ENCODE data around the gene CYP19A1. TPM values are rescaled to one million over a fixed set of nuclear protein-coding genes. Genes with fewer than 3 reads are reported as not detected.

CYP19A1 gene
- total and polyA plus RNA-seq, 2 of the 8 experiments (the other 6 are each of a cell fraction or from before 2014, with no cell fraction given): not detected

- Histone ChIP-seq H2BK5ac (ENCODE audit: low read depth, low read length) (no peak overlapping the region), H3K23me2 (ENCODE audit: low read depth, low read length) (no peaks in the 10 kb centered on the region), H3K4ac (replicated peaks; ENCODE audit: insufficient read length, low read depth, low read length) (no peak overlapping the region), H2BK12ac (ENCODE audit: low read depth, low read length) (no peak overlapping the region), H4K91ac (replicated peaks; ENCODE audit: insufficient read length, low read length) (no peak overlapping the region), H2AK5ac (ENCODE audit: low read depth, low read length) (no peak overlapping the region), H2BK15ac (ENCODE audit: low read length) (no peak overlapping the region), H2BK120ac (replicated peaks; ENCODE audit: low read depth, low read length) (no peak overlapping the region), H3K79me1 (ENCODE audit: low read depth, low read length) (no peaks in the 10 kb centered on the region), H3K79me2 (ENCODE audit: control insufficient read depth in 1 of 2, insufficient read depth in 2 of 2, low read length in 2 of 2) (no peaks in the 10 kb centered on the region), H3K36me3 (ENCODE audit: control insufficient read depth in 2 of 4, insufficient read depth in 4 of 4, low read length in 3 of 4) (no peaks in the 10 kb centered on the region; a peak in 2 of 8 replicates), H2BK20ac (ENCODE audit: low read length) (no peak overlapping the region), H3K4me2 (ENCODE audit: insufficient read depth in 1 of 2, low read depth in 2 of 2, low read length in 2 of 2) (no peak overlapping the region), H3K18ac (ENCODE audit: extremely low read depth, low read length) (no peak overlapping the region), H3K56ac (replicated peaks; ENCODE audit: insufficient read length, low read depth, low read length) (no peak overlapping the region), H3K27me3 (replicated peaks in 1 of 4; ENCODE audit: control insufficient read depth in 3 of 4, extremely low read depth in 1 of 4, insufficient read depth in 3 of 4, low read length in 3 of 4) (0 out of 7 replicates have a peak, but pooled peaks cover 0 to 3% (median 0%) of the 10 kb centered on the region in 4 experiments), H3K23ac (ENCODE audit: insufficient read length) (no peak overlapping the region), H3K9me3 (ENCODE audit: insufficient read depth in 2 of 2, low read depth in 1 of 2, low read length in 1 of 2) (no peaks in the 10 kb centered on the region), H4K8ac (ENCODE audit: extremely low read depth, insufficient read depth, low read length) (no peak overlapping the region), H4K5ac (ENCODE audit: insufficient read length, low read depth, low read length) (no peak overlapping the region), H3K14ac (ENCODE audit: insufficient read length) (no peak overlapping the region), H3K27ac (ENCODE audit: low read depth, low read length) (no peak overlapping the region), H4K20me1 (replicated peaks in 1 of 2; ENCODE audit: control insufficient read depth in 1 of 2, insufficient read depth in 2 of 2, low read length in 2 of 2) (no peaks in the 10 kb centered on the region), H3K9ac (replicated peaks in 1 of 4; ENCODE audit: extremely low read depth in 1 of 4, low read depth in 3 of 4, low read length in 3 of 4) (no peak overlapping the region), H3K4me3 (ENCODE audit: extremely low read depth in 1 of 4, insufficient read depth in 2 of 4, low read depth in 3 of 4, low read length in 4 of 4) (no peak overlapping the region), H3K4me1 (replicated peaks in 1 of 4; ENCODE audit: control insufficient read depth in 3 of 4, insufficient read depth in 4 of 4, low read length in 3 of 4) (no peaks in the 10 kb centered on the region), H2AFZ (ENCODE audit: low read length) (no peak overlapping the region)
- DNase-seq (ENCODE audit: low read depth in 1 of 2, low spot score in 2 of 2) (no peak), FAIRE-seq (no peak)
- ChIA-PET POLR2A (ENCODE audit: partially characterized antibody) (no interaction called here), CTCF (ENCODE audit: partially characterized antibody) (interaction anchor here (0.6 to 4.3 kb wide), 13 partner anchors 10 to 187 kb away, joined by 3 to 20 read pairs (median 4); no protein-coding TSS in a partner anchor)
- 85% methylated on average over 8 of the region's 8 CpGs; no CpG with 5 or more reads in 1 of the 2 experiments for WGBS, 2 experiments (ENCODE audit: extremely low coverage in 1 of 2, insufficient coverage in 1 of 2, insufficient read length in 1 of 2, insufficient replicate concordance in 2 of 2, low coverage in 1 of 2, low lambda C conversion rate in 2 of 2, missing lambda C conversion rate in 1 of 2)
- no peak for TF ChIP-seq MAFK (IDR thresholded peaks at IDR 0.05; ENCODE audit: low read depth, low read length)
- no peak for TF ChIP-seq SIN3A (conservative IDR thresholded peaks at IDR 0.05 in 1 of 2, IDR thresholded peaks at IDR 0.05 in 1 of 2; ENCODE audit: low read depth in 1 of 2, low read length in 2 of 2)
- TF ChIP-seq NANOG (IDR thresholded peaks at IDR 0.05; ENCODE audit: insufficient read depth, low read depth, low read length, poor library complexity, severe bottlenecking): no peak
- TF ChIP-seq SRF (IDR thresholded peaks at IDR 0.05; ENCODE audit: low read depth, low read length): no peak
- TF ChIP-seq PHF8 (conservative IDR thresholded peaks at IDR 0.05; ENCODE audit: low read depth, low read length): no peak
- TF ChIP-seq POLR2A (IDR thresholded peaks at IDR 0.05; ENCODE audit: control extremely low read depth in 1 of 2, low read depth in 2 of 2, low read length in 2 of 2): no peak
- no peak for TF ChIP-seq NRF1 (IDR thresholded peaks at IDR 0.05; ENCODE audit: low read depth, low read length)
- TF ChIP-seq FOSL1 (IDR thresholded peaks at IDR 0.05; ENCODE audit: insufficient read depth, low read depth, low read length): no peak
- TF ChIP-seq TBP (IDR thresholded peaks at IDR 0.05; ENCODE audit: low read depth, low read length): no peak
- TF ChIP-seq RXRA (IDR thresholded peaks at IDR 0.05; ENCODE audit: insufficient read depth, low read depth, low read length): no peak
- no peak for TF ChIP-seq RBBP5 (IDR thresholded peaks at IDR 0.05; ENCODE audit: borderline replicate concordance, low read depth, low read length)
- TF ChIP-seq EGR1 (IDR thresholded peaks at IDR 0.05; ENCODE audit: borderline replicate concordance, low read depth, low read length): no peak
Observed at GRCh38 chr15:51312166-51313073, 26.0 kb downstream of the CYP19A1 start.
